Sigmoid colon (tissue), 7 donors: ENCODE measurements around the gene PDS5A. TPM values are rescaled to one million over a fixed set of nuclear protein-coding genes. Genes with fewer than 3 reads are reported as not detected.

Experiments
- DNase-seq: peaks from one replicate; pipeline ENCODE4 v3.0.0-alpha.2; 2019
- H3K27ac ChIP-seq, 4 donors: fragments of 200-600 bp; sonication (generic); one replicate each; pipeline ENCODE4 v1.5.1; 2016 to 2019; ENCODE audit warnings: mild to moderate bottlenecking in 1 of 4
- H3K27me3 ChIP-seq, 3 donors: fragments of 200-600 bp; sonication (generic); one replicate each; pipeline ENCODE4 v1.5.1; 2019; ENCODE audit warnings: mild to moderate bottlenecking in 1 of 3
- H3K36me3 ChIP-seq, 4 donors: fragments of 200-600 bp; sonication (generic); one replicate each; pipeline ENCODE4 v1.5.1; 2016 to 2019
- H3K4me1 ChIP-seq, 4 donors: fragments of 200-600 bp; sonication (generic); one replicate each; pipeline ENCODE4 v1.5.1; 2017 to 2019
- H3K4me3 ChIP-seq, 4 donors: fragments of 200-600 bp; sonication (generic); one replicate each; pipeline ENCODE4 v1.5.1; 2017 to 2019; ENCODE audit warnings: mild to moderate bottlenecking in 2 of 4, moderate library complexity in 1 of 4
- H3K9me3 ChIP-seq, 4 donors: fragments of 200-600 bp in 3 of 4; sonication (generic) in 3 of 4; one replicate each; pipeline versions ENCODE4 v1.5.1 to v1.6.1; 2013 to 2019
- CTCF ChIP-seq, 4 experiments: fragments of 450-650 bp in 3 of 4; fragments of 200-600 bp in 1 of 4; IDR thresholded peaks; one replicate each; pipeline ENCODE4 v1.5.1; 2016 to 2019; ENCODE audit warnings: antibody characterized with exemption in 4 of 4, mild to moderate bottlenecking in 3 of 4, moderate library complexity in 2 of 4
- EP300 ChIP-seq, 4 donors: sonication (generic); formaldehyde crosslinking; IDR thresholded peaks; one replicate each; pipeline ENCODE4 v1.6.1; 2017; ENCODE audit warnings: antibody characterized with exemption in 4 of 4
- POLR2A ChIP-seq, 2 donors: fragments of 450-650 bp; IDR thresholded peaks; one replicate each; pipeline ENCODE4 v1.6.1; 2016; ENCODE audit warnings: antibody characterized with exemption in 2 of 2, mild to moderate bottlenecking in 2 of 2, moderate library complexity in 2 of 2
- POLR2AphosphoS5 ChIP-seq, 4 donors: sonication (generic); formaldehyde crosslinking; IDR thresholded peaks; one replicate each; pipeline ENCODE4 v1.6.1; 2017; ENCODE audit warnings: antibody characterized with exemption in 4 of 4
- WGBS, 2 donors: extraction: QIAGEN DNeasy Blood & Tissue Kit; methylation state at CpG; one replicate each; pipeline ENCODE4 v1.1.7; 2013; 5-methylcytosine and 5-hydroxymethylcytosine counted together
- intact Hi-C: fragments of 100-400 bp; cut with DNase I; formaldehyde crosslinking; loops from one replicate; pipeline ENCODE4 v1.15.1; 2023
- polyA plus RNA-seq, 3 donors: library from polyadenylated mRNA; stranded (reverse); fragments of 200-250 nt; gene quantifications; one replicate each; pipeline ENCODE4 v1.2.3, GENCODE V29; 2013
- total RNA-seq, 4 donors: library from RNA; depleted of rRNA; stranded (reverse); fragments of >200 nt; gene quantifications; one replicate each; pipeline ENCODE4 v1.1.0, GENCODE V29; 2016
- donor health status: healthy with polysubstance abuse.
- donor health status: Bipolar disorder and iron deficiency.
- donor health status: healthy.

Gene PDS5A
- total and polyA plus RNA-seq, 7 donors = 16.8 to 69.6 (median 57.1) TPM

DNA sequence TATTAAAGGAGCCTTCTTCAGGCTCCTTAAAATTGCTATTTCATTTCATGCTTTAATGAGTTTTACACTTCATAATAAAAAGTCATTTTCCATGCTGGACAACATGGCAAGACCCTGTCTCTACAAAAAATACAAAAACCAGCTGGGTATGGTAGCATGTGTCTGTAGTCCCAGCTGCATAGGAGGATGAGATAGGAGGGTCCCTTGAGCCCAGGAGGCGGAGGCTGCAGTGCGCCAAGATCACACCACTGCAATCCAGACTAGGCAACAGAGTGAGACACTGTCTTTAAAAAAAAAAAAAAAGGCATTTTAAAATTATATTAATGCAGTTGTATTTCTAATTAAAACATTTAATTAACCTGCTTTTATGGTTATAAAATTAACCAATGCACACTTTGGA lies 49.2 kb downstream of the PDS5A start:
- TF ChIP-seq POLR2AphosphoS5 (IDR thresholded peaks at IDR 0.05) (no peak), CTCF (IDR thresholded peaks at IDR 0.05) (no peak), POLR2A (IDR thresholded peaks at IDR 0.05) (no peak), EP300 (IDR thresholded peaks at IDR 0.05) (no peak)
- Histone ChIP-seq H3K27ac (no peak overlapping the region), H3K4me1 (peaks cover 0 to 8% (median 5%) of the 10 kb centered on the region in 4 donors), H3K27me3 (no peaks in the 10 kb centered on the region), H3K9me3 (no peaks in the 10 kb centered on the region), H3K4me3 (no peak overlapping the region), H3K36me3 (peaks cover 0 to 19% (median 2%) of the 10 kb centered on the region in 4 donors)
- intact Hi-C loops = no loop called here
- no peak for DNase-seq
- WGBS, 2 donors = 98 to 99% methylated on average over 2 of the region's 2 CpGs

DNA sequence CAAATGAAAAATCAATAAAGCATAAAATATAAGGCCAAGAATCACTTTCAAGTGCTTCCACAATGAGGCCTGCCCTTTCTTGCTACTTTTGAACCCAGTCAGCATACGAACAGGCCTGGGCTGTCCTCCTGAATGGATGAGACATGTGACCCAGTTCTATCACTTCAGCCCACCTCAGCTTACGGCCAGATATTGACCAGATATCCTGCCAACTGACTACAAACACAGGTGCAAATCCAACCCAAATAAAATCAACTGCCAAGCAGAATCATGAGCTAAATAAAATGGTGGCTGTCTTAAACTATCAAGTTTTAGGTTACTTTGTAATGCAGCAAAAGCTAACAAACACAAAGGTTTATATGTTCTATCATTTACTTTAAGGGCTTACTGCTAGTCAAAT lies 53.7 kb downstream of the PDS5A start:
- intact Hi-C loops = no loop called here
- TF ChIP-seq POLR2A (IDR thresholded peaks at IDR 0.05) = no peak
- TF ChIP-seq POLR2AphosphoS5 (IDR thresholded peaks at IDR 0.05) = no peak
- TF ChIP-seq CTCF (IDR thresholded peaks at IDR 0.05) = no peak
- TF ChIP-seq EP300 (IDR thresholded peaks at IDR 0.05) = no peak
- H3K9me3 ChIP-seq = no peaks in the 10 kb centered on the region
- H3K27me3 ChIP-seq = no peaks in the 10 kb centered on the region
- WGBS, 2 donors = 23 to 69% methylated on average over 2 of the region's 2 CpGs
- H3K27ac ChIP-seq = no peak overlapping the region
- H3K4me1 ChIP-seq = no peaks in the 10 kb centered on the region
- DNase-seq = no peak
- H3K4me3 ChIP-seq = no peak overlapping the region
- H3K36me3 ChIP-seq = peaks cover 0 to 49% (median 2%) of the 10 kb centered on the region in 4 donors

DNA sequence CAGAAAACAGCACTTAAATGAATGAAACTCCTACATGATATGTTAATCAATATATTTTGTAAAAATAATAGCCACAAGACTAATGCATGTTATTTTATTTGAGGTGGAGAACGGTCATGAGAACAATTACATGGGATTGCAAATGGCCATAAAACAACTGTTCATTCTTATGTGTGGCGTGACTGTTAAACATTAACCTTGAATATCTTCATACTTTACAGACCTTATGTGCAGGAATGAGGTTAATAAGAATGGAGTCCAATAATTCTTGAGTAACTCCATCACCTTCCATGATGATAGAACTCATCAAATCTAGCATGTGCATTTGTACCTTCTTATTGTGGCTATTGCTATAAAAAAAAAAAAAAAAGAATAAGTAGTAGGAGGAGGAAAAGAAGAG lies 55.3 kb downstream of the PDS5A start:
- H3K27me3 ChIP-seq = no peaks in the 10 kb centered on the region
- H3K4me3 ChIP-seq = no peak overlapping the region
- H3K4me1 ChIP-seq = no peaks in the 10 kb centered on the region
- TF ChIP-seq CTCF (IDR thresholded peaks at IDR 0.05) (no peak), EP300 (IDR thresholded peaks at IDR 0.05) (no peak), POLR2A (IDR thresholded peaks at IDR 0.05) (no peak), POLR2AphosphoS5 (IDR thresholded peaks at IDR 0.05) (no peak)
- WGBS, 2 donors = 17 to 73% methylated on average over 2 of the region's 2 CpGs
- no peak for DNase-seq
- intact Hi-C loops = no loop called here
- H3K36me3 ChIP-seq = peaks cover 0 to 61% (median 2%) of the 10 kb centered on the region in 4 donors
- H3K27ac ChIP-seq = no peak overlapping the region
- H3K9me3 ChIP-seq = no peaks in the 10 kb centered on the region

GRCh38 chr4:39913471-39913870 lies 64.2 kb downstream of the PDS5A start:
- intact Hi-C loops = no loop called here
- no peak overlapping the region for H3K4me3 ChIP-seq
- H3K27ac ChIP-seq = no peak overlapping the region

More at GRCh38 chr4:39913471-39913870, 64.2 kb downstream of the PDS5A start:
- TF ChIP-seq EP300 (IDR thresholded peaks at IDR 0.05) (no peak), POLR2A (IDR thresholded peaks at IDR 0.05) (no peak), CTCF (IDR thresholded peaks at IDR 0.05) (no peak), POLR2AphosphoS5 (IDR thresholded peaks at IDR 0.05) (no peak)
- peaks cover 0 to 83% (median 12%) of the 10 kb centered on the region in 4 donors for H3K36me3 ChIP-seq
- H3K9me3 ChIP-seq = no peaks in the 10 kb centered on the region
- H3K27me3 ChIP-seq = no peaks in the 10 kb centered on the region
- DNase-seq = no peak
- 85 to 89% methylated on average over 4 of the region's 4 CpGs for WGBS, 2 donors
- no peaks in the 10 kb centered on the region for H3K4me1 ChIP-seq
